ENCODE results near the gene NCMAP. TPM values are rescaled to one million over a fixed set of nuclear protein-coding genes. Genes with fewer than 3 reads are reported as not detected.

The NCMAP gene
- total and polyA plus RNA-seq, 7 donors: 0.04 to 0.14 (median 0.06) TPM; not detected in 4

GRCh38 chr1:24599265-24599664 lies 43.4 kb downstream of the NCMAP start:
- TF ChIP-seq CTCF (IDR thresholded peaks at IDR 0.05): no peak
- ATAC-seq (no peak), DNase-seq (no peak)
- intact Hi-C loops (cut with DNase I): no loop called here
- WGBS, 3 donors: 87 to 93% (median 93%) methylated on average over 3 of the region's 3 CpGs
- no peaks in the 10 kb centered on the region for H3K9me3 ChIP-seq
- H3K36me3 ChIP-seq (ENCODE audit: insufficient read depth in 1 of 2, low read depth in 1 of 2): no peaks in the 10 kb centered on the region
- H3K27ac ChIP-seq: no peak overlapping the region
- H3K4me1 ChIP-seq: no peaks in the 10 kb centered on the region
- H3K4me3 ChIP-seq: no peak overlapping the region
- H3K27me3 ChIP-seq (ENCODE audit: insufficient read depth in 3 of 3, low read length in 2 of 3): peaks cover 0 to 32% (median 4%) of the 10 kb centered on the region in 3 donors

GRCh38 chr1:24600551-24600950 lies 44.7 kb downstream of the NCMAP start:
- H3K9me3 ChIP-seq: no peaks in the 10 kb centered on the region
- no peaks in the 10 kb centered on the region for H3K36me3 ChIP-seq (ENCODE audit: insufficient read depth in 1 of 2, low read depth in 1 of 2)
- ATAC-seq (no peak), DNase-seq (no peak)
- intact Hi-C loops (cut with DNase I): no loop called here
- 73 to 84% (median 78%) methylated on average over 5 of the region's 5 CpGs for WGBS, 3 donors
- no peak for TF ChIP-seq CTCF (IDR thresholded peaks at IDR 0.05)
- peaks cover 0 to 20% (median 0%) of the 10 kb centered on the region in 3 donors for H3K27me3 ChIP-seq (ENCODE audit: insufficient read depth in 3 of 3, low read length in 2 of 3)
- no peak overlapping the region for H3K27ac ChIP-seq
- no peaks in the 10 kb centered on the region for H3K4me1 ChIP-seq
- no peak overlapping the region for H3K4me3 ChIP-seq

- no peak for TF ChIP-seq CTCF (IDR thresholded peaks at IDR 0.05)
Observed at GRCh38 chr1:24605534-24606295, 49.8 kb downstream of the NCMAP start.

GRCh38 chr1:24606296-24606605 lies 50.4 kb downstream of the NCMAP start:
- no peak for TF ChIP-seq CTCF (IDR thresholded peaks at IDR 0.05)
- H3K9me3 ChIP-seq: no peaks in the 10 kb centered on the region
- H3K4me3 ChIP-seq: no peak overlapping the region
- no peak overlapping the region for H3K27ac ChIP-seq
- ATAC-seq (no peak), DNase-seq (no peak)
- WGBS, 3 donors: 74 to 86% (median 74%) methylated on average over 3 of the region's 3 CpGs
- no peaks in the 10 kb centered on the region for H3K36me3 ChIP-seq (ENCODE audit: insufficient read depth in 1 of 2, low read depth in 1 of 2)
- H3K27me3 ChIP-seq (ENCODE audit: insufficient read depth in 3 of 3, low read length in 2 of 3): peaks cover 0 to 5% (median 0%) of the 10 kb centered on the region in 3 donors
- no peaks in the 10 kb centered on the region for H3K4me1 ChIP-seq
- intact Hi-C loops (cut with DNase I): no loop called here

More at GRCh38 chr1:24605534-24606295, 49.8 kb downstream of the NCMAP start:
- Histone ChIP-seq H3K4me3 (no peak overlapping the region), H3K27me3 (ENCODE audit: insufficient read depth in 3 of 3, low read length in 2 of 3) (peaks cover 0 to 3% (median 0%) of the 10 kb centered on the region in 3 donors), H3K4me1 (no peaks in the 10 kb centered on the region), H3K36me3 (ENCODE audit: insufficient read depth in 1 of 2, low read depth in 1 of 2) (no peaks in the 10 kb centered on the region), H3K9me3 (no peaks in the 10 kb centered on the region), H3K27ac (no peak overlapping the region)
- WGBS, 3 donors: 75 to 80% (median 76%) methylated on average over 19 of the region's 19 CpGs
- ATAC-seq: no peak
- no peak for DNase-seq
- intact Hi-C loops (cut with DNase I): no loop called here

GRCh38 chr1:24606621-24607020 lies 50.7 kb downstream of the NCMAP start:
- intact Hi-C loops (cut with DNase I): no loop called here
- no peak for ATAC-seq
- Histone ChIP-seq H3K4me1 (no peaks in the 10 kb centered on the region), H3K27ac (no peak overlapping the region), H3K4me3 (no peak overlapping the region), H3K36me3 (ENCODE audit: insufficient read depth in 1 of 2, low read depth in 1 of 2) (no peaks in the 10 kb centered on the region), H3K9me3 (no peaks in the 10 kb centered on the region), H3K27me3 (ENCODE audit: insufficient read depth in 3 of 3, low read length in 2 of 3) (peaks cover 0 to 5% (median 0%) of the 10 kb centered on the region in 3 donors)
- no peak for DNase-seq
- 81 to 84% (median 84%) methylated on average over 2 of the region's 2 CpGs for WGBS, 3 donors
- no peak for TF ChIP-seq CTCF (IDR thresholded peaks at IDR 0.05)

Measured in psoas muscle (tissue), 8 donors.